ENCODE results near the gene OR6B2. TPM values are rescaled to one million over a fixed set of nuclear protein-coding genes. Genes with fewer than 3 reads are reported as not detected.

OR6B2 gene
- total RNA-seq, 1 experiment from 2014 or later: not detected

- no peak overlapping the region for H3K27ac ChIP-seq (ENCODE audit: low read depth, low read length, poor library complexity, severe bottlenecking)
- ChIA-PET CTCF (no interaction called here), POLR2A (ENCODE audit: low non-redundant PET) (no interaction called here)
- no peak for TF ChIP-seq EZH2 (IDR thresholded peaks at IDR 0.05; ENCODE audit: borderline replicate concordance, low read depth, low read length, poor library complexity, severe bottlenecking)
- TF ChIP-seq CTCF (conservative IDR thresholded peaks at IDR 0.05; ENCODE audit: low read depth, low read length): no peak
- intact Hi-C loops (cut with micrococcal nuclease; ENCODE audit: unreplicated experiment): no loop called here
- H3K36me3 ChIP-seq (ENCODE audit: insufficient read depth, low read length, poor library complexity, severe bottlenecking): peaks cover 64% of the 10 kb centered on the region
- no peak overlapping the region for H3K4me3 ChIP-seq (ENCODE audit: low read depth, low read length, poor library complexity, severe bottlenecking)
- no TSS peak for BruUV-seq (replicated peaks)
- no peaks in the 10 kb centered on the region for H3K9me3 ChIP-seq (ENCODE audit: low read depth, low read length, poor library complexity, severe bottlenecking)
- no peak for DNase-seq (ENCODE audit: low spot score)
- no peaks in the 10 kb centered on the region for H3K4me1 ChIP-seq (ENCODE audit: insufficient read depth, low read length, poor library complexity, severe bottlenecking)
- H3K27me3 ChIP-seq (replicated peaks; ENCODE audit: insufficient read depth, low read depth, low read length, poor library complexity): no peaks in the 10 kb centered on the region
These were observed 15.9 kb downstream of the OR6B2 start for GRCh38 chr2:240014327-240014726.

- peaks cover 61% of the 10 kb centered on the region for H3K36me3 ChIP-seq (ENCODE audit: insufficient read depth, low read length, poor library complexity, severe bottlenecking)
- TSS peak; percentile 11 for BruUV-seq (replicated peaks)
- POLR2A ChIA-PET (ENCODE audit: low non-redundant PET): no interaction called here
These were observed 16.9 kb downstream of the OR6B2 start for GRCh38 chr2:240013343-240013742.

GRCh38 chr2:240002983-240003382 is 27.2 kb downstream of the OR6B2 start:
- TF ChIP-seq EZH2 (IDR thresholded peaks at IDR 0.05; ENCODE audit: borderline replicate concordance, low read depth, low read length, poor library complexity, severe bottlenecking) (no peak), CTCF (conservative IDR thresholded peaks at IDR 0.05; ENCODE audit: low read depth, low read length) (no peak)

More at GRCh38 chr2:240013343-240013742, 16.9 kb downstream of the OR6B2 start:
- DNase-seq (ENCODE audit: low spot score): peak; percentile 16
- no peaks in the 10 kb centered on the region for H3K27me3 ChIP-seq (replicated peaks; ENCODE audit: insufficient read depth, low read depth, low read length, poor library complexity)
- H3K9me3 ChIP-seq (ENCODE audit: low read depth, low read length, poor library complexity, severe bottlenecking): no peaks in the 10 kb centered on the region
- TF ChIP-seq EZH2 (IDR thresholded peaks at IDR 0.05; ENCODE audit: borderline replicate concordance, low read depth, low read length, poor library complexity, severe bottlenecking) (no peak), CTCF (conservative IDR thresholded peaks at IDR 0.05; ENCODE audit: low read depth, low read length) (0 out of 2 replicates have a peak, but pooled peaks have one; percentile 24)
- CTCF ChIA-PET: interaction anchor here (0.6 kb wide), 1 partner anchor 57 kb away, joined by 4 read pairs; no protein-coding TSS in a partner anchor
- intact Hi-C loops (cut with micrococcal nuclease; ENCODE audit: unreplicated experiment): no loop called here
- H3K4me1 ChIP-seq (ENCODE audit: insufficient read depth, low read length, poor library complexity, severe bottlenecking): no peaks in the 10 kb centered on the region
- H3K4me3 ChIP-seq (ENCODE audit: low read depth, low read length, poor library complexity, severe bottlenecking): no peak overlapping the region
- H3K27ac ChIP-seq (ENCODE audit: low read depth, low read length, poor library complexity, severe bottlenecking): no peak overlapping the region

More at GRCh38 chr2:240002983-240003382, 27.2 kb downstream of the OR6B2 start:
- intact Hi-C loops (cut with micrococcal nuclease; ENCODE audit: unreplicated experiment): no loop called here
- Histone ChIP-seq H3K9me3 (ENCODE audit: low read depth, low read length, poor library complexity, severe bottlenecking) (no peaks in the 10 kb centered on the region), H3K36me3 (ENCODE audit: insufficient read depth, low read length, poor library complexity, severe bottlenecking) (peaks cover 43% of the 10 kb centered on the region), H3K27me3 (replicated peaks; ENCODE audit: insufficient read depth, low read depth, low read length, poor library complexity) (no peaks in the 10 kb centered on the region), H3K4me1 (ENCODE audit: insufficient read depth, low read length, poor library complexity, severe bottlenecking) (no peaks in the 10 kb centered on the region), H3K4me3 (ENCODE audit: low read depth, low read length, poor library complexity, severe bottlenecking) (no peak overlapping the region), H3K27ac (ENCODE audit: low read depth, low read length, poor library complexity, severe bottlenecking) (no peak overlapping the region)
- BruUV-seq (replicated peaks): no TSS peak
- ChIA-PET POLR2A (ENCODE audit: low non-redundant PET) (no interaction called here), CTCF (no interaction called here)
- DNase-seq (ENCODE audit: low spot score): no peak
